ENCODE measurements around the gene ADAMTSL1. TPM values are rescaled to one million over a fixed set of nuclear protein-coding genes. Genes with fewer than 3 reads are reported as not detected.

ADAMTSL1 gene
- total RNA-seq, 1 donor from 2014 or later = 12.3 TPM

- Histone ChIP-seq H3K27ac (no peak overlapping the region), H3K4me1 (no peaks in the 10 kb centered on the region), H3K36me3 (peaks cover 17 to 29% of the 10 kb centered on the region in 2 donors), H3K27me3 (no peaks in the 10 kb centered on the region), H3K4me3 (no peak overlapping the region), H3K9me3 (peaks cover 0 to 21% of the 10 kb centered on the region in 2 donors)
- DNase-seq (ENCODE audit: low spot score in 2 of 2) = no peak
- intact Hi-C loops (cut with DNase I) = no loop called here
- no peak for TF ChIP-seq CTCF (IDR thresholded peaks at IDR 0.05)
Observed at GRCh38 chr9:18896004-18896403, 422.1 kb downstream of the ADAMTSL1 start.

GRCh38 chr9:18896531-18897179, 422.7 kb downstream of the ADAMTSL1 start:
- no peak for DNase-seq (ENCODE audit: low spot score in 2 of 2)
- H3K4me3 ChIP-seq = no peak overlapping the region
- H3K4me1 ChIP-seq = no peaks in the 10 kb centered on the region
- TF ChIP-seq CTCF (IDR thresholded peaks at IDR 0.05) = no peak
- H3K27me3 ChIP-seq = no peaks in the 10 kb centered on the region
- H3K9me3 ChIP-seq = peaks cover 0 to 24% of the 10 kb centered on the region in 2 donors
- peaks cover 17 to 29% of the 10 kb centered on the region in 2 donors for H3K36me3 ChIP-seq
- no peak overlapping the region for H3K27ac ChIP-seq
- intact Hi-C loops (cut with DNase I) = no loop called here

- peaks cover 0 to 6% of the 10 kb centered on the region in 2 donors for H3K9me3 ChIP-seq
- no peak for TF ChIP-seq CTCF (IDR thresholded peaks at IDR 0.05)
- H3K36me3 ChIP-seq = peaks cover 0 to 4% of the 10 kb centered on the region in 2 donors
- intact Hi-C loops (cut with DNase I) = no loop called here
- H3K4me1 ChIP-seq = peaks cover 0 to 6% of the 10 kb centered on the region in 2 donors
- H3K27ac ChIP-seq = no peak overlapping the region
- no peaks in the 10 kb centered on the region for H3K27me3 ChIP-seq
- no peak overlapping the region for H3K4me3 ChIP-seq
- DNase-seq (ENCODE audit: low spot score in 2 of 2) = no peak
Observed at GRCh38 chr9:18903450-18903849, 429.5 kb downstream of the ADAMTSL1 start.

- H3K9me3 ChIP-seq = peaks cover 0 to 6% of the 10 kb centered on the region in 2 donors
- no peak for TF ChIP-seq CTCF (IDR thresholded peaks at IDR 0.05)
- intact Hi-C loops (cut with DNase I) = no loop called here
- H3K36me3 ChIP-seq = peaks cover 0 to 4% of the 10 kb centered on the region in 2 donors
- no peak overlapping the region for H3K4me3 ChIP-seq
- peaks cover 0 to 6% of the 10 kb centered on the region in 2 donors for H3K4me1 ChIP-seq
- no peak for DNase-seq (ENCODE audit: low spot score in 2 of 2)
- H3K27ac ChIP-seq = no peak overlapping the region
- no peaks in the 10 kb centered on the region for H3K27me3 ChIP-seq
Observed at GRCh38 chr9:18905028-18905882, 431.3 kb downstream of the ADAMTSL1 start.

- TF ChIP-seq CTCF (IDR thresholded peaks at IDR 0.05) = no peak
- no peak overlapping the region for H3K27ac ChIP-seq
- H3K4me3 ChIP-seq = no peak overlapping the region
- no peak for DNase-seq (ENCODE audit: low spot score in 2 of 2)
- H3K27me3 ChIP-seq = no peaks in the 10 kb centered on the region
- peaks cover 0 to 6% of the 10 kb centered on the region in 2 donors for H3K4me1 ChIP-seq
- peaks cover 0 to 4% of the 10 kb centered on the region in 2 donors for H3K36me3 ChIP-seq
- H3K9me3 ChIP-seq = peaks cover 0 to 6% of the 10 kb centered on the region in 2 donors
- intact Hi-C loops (cut with DNase I) = no loop called here
Observed at GRCh38 chr9:18905883-18906629, 432.1 kb downstream of the ADAMTSL1 start.
